ENCODE data around the gene CASP6.

The CASP6 gene

DNA sequence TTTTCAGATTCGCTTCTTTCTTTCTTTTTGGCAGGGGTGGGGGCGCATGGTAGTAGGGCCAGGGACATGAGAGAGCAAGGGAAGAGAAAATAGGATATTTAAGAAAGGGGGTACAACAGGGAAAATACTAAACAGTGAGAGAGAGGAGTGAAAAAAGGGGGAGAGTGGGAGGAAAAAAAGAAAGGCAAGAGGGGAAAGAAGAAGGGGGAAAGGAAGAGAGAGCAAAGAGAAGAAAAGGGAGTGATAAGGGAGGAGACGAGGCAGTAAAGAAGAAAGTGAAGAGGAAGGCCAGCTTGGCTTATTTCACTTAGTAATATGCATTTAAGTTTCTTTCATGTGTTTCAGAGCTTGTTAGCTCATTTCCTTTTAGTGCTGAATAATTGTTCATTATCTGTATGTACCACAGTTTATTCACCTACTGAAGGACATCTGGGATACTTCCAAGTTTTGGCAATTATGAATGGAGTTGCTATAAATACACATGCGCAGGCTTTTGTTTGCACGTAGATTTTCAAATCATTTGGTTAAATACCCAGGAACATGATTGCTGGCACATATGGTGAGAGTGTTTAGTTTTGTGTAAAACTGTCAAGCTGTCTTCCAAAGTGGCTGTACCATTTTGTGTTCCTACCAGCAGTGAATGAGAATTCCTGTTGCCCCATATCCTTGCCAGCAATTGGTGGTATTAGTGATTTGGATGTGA is 37.3 kb downstream of the CASP6 start:
- no peak for DNase-seq

DNA sequence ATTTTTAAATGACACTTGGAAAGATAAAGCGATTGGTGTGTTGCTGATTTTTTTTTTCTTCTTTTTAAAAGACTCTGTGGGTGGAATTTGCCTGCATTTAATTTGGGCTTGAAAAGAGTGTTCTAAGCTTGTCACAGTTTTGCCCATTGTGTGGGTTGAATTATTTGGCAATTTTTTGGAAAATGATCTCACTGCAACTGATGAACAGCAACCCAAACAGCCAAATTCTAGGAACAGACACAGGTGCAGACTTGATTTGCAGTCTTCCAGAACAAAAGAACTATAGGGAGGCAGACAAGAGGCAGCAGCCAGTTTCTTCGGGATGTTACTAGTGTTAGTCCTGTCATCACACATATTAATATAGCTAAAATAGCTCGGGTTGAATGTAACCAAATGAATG is 40.5 kb downstream of the CASP6 start:
- no peak for DNase-seq

DNA sequence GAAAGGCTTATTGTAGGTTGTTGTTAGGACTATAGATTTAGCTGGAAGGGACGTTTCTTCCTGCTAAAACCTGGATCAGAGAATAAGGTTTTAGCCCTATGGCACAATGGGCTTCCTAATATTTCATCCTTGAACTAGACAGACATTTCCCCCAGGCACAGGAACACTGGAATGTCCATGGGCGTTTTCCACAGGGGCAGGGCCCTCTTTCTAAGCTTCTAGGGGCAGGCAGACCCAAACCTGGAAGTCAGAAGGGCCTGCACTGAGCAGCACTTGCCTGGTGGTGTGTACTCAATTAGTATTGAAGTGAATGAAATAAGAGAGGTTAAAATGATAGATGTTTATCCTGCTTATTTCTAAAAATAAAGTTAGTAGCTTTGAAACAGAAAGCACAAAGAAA is 41.1 kb downstream of the CASP6 start:
- DNase-seq: no peak

DNA sequence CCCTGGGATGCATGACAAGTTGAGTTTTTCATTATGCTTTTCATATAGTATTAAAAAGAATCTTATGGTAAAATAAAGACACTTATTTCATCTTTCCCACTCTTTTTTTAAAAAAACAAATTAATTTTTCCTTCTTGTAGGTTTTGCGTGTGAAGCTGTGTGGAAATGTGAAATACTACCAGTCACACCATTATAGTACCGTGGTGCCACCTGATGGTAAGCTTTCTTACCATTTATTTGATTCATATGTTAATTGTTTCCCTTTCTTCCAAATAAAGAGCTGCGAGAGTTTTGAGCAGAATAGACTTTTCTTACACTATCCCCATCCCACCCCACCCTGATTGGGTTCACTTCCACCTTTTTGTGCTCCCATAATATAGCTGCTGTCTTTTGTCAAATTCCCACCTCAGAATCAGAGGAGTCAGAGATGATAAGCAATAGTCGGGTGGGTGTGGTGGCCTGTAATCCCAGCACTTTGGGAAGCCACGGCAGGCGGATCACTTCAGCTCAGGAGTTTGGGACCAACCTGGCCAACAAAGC is 44.3 kb downstream of the CASP6 start:
- DNase-seq: no peak

DNA sequence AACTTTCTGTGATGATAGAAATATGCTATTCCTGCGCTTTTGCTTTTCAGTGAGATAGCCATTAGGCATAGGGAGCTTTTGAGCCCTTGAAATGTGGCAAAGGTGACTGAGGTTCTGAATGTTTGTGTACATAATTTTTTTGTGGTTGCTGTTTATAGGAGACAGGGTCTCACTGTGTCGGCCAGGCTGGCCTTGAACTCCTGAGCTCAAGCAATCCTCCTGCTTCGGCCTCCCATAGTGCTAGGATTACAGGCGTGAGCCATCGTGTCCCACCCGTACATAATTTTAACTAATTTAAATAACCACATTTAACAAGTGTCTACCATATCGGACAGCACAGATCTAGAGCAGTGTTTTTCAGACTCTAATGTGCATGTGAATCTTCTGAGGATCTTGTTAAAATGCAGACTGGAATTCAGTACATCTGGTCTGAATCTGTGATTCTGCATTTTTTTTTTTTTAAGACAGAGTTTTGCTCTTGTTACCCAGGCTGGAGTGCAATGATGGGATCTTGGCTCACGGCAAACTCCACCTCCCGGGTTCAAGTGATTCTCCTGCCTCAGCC is 45.3 kb downstream of the CASP6 start:
- DNase-seq: no peak

DNA sequence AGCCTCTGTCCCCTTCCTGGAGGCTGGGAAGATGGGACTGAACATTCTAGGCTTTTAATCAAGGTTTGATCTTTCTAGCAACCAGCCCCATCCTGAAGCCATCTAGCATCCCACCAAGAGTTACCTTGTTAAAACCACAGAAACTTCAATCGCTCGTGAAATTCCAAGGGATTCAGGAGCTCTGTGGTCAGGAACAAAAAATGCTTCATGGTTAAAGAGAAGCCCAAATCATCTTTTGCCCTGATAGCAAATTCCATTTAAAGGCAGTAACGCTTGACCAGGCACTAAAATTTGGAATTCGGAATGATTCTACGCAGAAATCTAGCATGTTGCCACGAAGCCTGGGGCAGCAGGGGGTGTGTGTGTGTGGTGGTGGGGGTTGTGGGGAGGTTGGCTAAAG is 47.8 kb downstream of the CASP6 start:
- no peak for DNase-seq

DNA sequence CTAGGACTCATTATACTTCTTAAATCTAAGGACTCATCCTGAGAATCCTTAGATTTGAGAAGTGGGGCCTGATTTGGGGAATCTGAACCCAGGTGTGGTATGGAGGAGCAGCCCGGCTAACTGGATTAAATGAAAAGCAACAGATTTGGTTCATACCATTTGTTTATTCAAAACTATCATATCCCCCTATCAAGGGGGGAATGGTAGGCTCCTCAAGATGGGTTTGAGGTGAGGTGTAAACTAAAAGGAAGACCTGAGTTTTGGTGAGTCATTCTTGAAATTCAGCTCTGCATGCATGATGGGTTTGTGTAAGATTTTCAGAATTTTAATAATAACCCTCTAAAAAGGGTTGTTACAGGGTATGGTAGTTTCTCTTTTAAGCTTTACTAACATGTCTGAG is 53.4 kb downstream of the CASP6 start:
- no peak for DNase-seq

DNA sequence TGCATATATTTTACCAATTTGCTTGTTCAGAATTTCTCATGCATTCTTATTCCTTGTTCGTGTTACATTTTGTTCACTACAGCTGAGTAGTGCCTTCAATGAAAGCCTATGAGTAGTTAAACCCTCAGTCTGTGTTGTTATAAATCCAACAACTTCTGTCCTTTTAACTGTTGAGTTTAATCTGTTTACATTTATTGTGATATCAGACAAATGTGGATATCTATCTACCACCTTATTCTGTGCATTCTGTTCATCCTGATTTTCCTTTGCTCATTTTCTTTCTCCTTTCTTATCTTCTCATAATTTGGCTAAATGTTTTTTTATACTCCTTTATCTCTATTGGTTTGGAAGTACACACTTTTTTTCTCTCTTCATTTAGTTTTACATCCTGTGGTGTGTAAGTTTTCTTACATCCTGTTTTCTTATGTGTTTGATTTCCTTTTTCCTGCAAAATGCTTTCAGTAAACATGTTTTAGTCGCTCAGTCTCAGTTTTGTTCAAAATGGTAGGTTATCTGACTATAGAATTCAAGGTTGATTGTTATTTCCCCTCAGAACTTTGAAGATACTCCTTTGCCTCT is 54.2 kb downstream of the CASP6 start:
- no peak for DNase-seq

DNA sequence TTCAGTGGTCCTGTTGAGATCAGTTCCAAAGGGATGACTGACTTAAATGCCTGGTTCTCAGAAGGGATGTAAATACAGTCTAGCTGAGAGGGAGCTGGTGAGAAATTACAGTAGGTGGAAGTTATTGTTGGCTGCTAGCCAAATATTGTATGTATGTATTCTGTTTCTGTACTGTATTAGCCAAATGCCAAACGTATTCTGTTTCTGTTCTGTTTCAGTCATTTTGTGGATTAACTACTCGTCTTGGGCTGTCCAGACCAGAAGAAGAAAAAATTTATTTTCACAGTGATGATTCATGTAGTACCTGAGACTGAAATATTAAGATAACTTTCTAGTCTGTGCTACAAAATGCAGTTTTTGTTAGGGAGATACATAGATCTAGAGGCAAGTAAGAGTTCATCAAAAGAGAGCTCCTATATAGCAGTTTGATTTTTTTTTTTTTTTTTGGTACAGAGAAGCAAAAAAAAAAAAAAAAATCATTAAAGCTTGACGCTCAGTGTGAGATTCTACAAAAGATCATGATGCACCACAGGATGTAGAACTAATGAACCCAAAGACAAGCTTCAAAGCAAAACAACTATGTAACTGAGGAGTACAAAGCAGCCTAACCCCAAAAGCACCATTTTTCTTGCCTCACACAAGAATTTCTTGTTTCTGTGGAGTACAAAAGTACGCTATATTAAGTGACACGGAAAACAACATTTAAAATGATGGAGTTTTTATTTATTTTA is 54.8 kb downstream of the CASP6 start:
- DNase-seq: no peak

DNA sequence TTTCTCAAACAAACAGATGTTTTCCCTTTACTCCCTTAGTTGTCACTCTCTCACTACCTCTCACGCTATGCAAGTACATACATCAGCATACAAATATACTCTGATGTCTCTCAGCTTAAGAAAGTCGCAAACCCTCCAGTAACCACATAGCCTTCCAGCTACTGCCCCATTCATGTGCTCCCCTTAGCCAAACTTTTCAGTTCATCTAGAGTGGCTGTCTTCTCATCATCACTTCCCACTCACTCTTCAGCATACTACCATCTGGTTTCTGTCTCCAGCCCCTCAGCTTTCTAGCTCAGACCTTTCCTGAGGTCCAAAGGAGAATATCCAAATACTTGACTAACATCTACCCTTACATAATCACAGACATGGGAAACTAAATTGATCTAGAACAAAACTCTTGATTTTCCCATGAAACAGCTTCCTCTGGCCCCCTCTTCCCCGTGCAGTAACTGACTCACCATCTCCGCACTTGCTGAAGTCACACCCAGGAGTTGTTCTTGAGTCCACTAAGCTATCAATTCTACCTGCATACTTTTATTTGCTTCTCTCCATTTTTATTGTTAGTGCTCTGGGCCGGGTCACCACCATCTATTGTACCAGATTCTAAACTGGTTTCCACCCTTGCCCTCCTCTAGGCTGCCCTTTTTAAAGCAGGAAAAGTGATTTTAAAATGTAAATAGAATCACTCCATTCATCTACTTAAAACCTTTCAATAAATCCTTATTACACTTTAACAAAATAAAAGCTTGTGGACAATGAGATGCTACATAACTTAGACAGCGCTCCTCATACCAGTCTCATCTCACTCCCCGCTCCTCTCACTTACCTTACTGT is 57.2 kb downstream of the CASP6 start:
- no peak for DNase-seq

DNA sequence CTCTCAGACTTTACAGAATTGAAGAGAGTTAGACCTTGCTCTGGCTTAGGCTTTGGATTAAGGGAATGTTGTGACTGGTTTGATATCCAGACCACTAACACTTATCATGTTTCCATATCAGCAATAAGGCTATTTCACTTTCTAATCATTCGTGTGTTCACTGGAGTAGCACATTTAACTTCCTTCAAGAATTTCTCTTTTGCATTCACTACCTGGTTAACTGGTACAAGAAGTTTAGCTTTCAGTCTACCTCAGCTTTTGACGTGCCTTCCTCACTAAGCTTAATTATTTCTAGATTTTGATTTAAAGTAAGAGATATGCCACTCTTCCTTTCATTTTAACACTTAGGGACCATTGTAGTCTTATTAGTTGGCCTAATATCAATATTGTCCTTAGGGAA is 62.6 kb downstream of the CASP6 start:
- no peak for DNase-seq
